Stimulated activated CD8-positive, alpha-beta memory T cell treated with anti-CD3 and anti-CD28 coated beads, Interleukin-7, amount 100 ng/mL, for 48 hours (primary cell): Measurements from ENCODE around the gene RNF113B.

ENCODE experiments used
- DNase-seq, 2 donors: peaks; one replicate each; pipeline ENCODE4 v3.0.0-alpha.2; 2020; ENCODE audit warnings: low read depth in 1 of 2; ENCODE audit errors: extremely low read depth in 1 of 2

The RNF113B gene

DNA sequence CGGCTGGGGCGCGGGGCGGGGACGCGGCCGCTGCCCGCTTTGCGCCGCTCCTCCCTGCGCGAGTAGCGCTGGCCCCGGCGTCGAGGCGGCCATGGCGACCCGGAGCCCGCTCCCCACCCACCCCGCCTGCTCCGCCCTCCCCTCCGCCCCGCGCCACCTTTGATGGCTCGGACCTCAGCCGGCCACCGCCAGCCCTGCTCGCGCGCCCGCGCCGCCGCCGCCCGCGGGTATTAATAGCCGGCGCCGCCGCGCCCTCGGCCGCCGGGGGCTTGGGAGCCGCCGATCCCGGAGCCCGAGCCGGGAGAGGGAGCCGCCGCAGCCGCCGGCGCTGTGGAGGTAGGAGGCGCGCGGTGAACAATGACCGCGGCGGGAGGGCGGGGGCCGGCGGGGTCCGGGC, 33.9 kb downstream of the RNF113B start:
- DNase-seq, result no peak

DNA sequence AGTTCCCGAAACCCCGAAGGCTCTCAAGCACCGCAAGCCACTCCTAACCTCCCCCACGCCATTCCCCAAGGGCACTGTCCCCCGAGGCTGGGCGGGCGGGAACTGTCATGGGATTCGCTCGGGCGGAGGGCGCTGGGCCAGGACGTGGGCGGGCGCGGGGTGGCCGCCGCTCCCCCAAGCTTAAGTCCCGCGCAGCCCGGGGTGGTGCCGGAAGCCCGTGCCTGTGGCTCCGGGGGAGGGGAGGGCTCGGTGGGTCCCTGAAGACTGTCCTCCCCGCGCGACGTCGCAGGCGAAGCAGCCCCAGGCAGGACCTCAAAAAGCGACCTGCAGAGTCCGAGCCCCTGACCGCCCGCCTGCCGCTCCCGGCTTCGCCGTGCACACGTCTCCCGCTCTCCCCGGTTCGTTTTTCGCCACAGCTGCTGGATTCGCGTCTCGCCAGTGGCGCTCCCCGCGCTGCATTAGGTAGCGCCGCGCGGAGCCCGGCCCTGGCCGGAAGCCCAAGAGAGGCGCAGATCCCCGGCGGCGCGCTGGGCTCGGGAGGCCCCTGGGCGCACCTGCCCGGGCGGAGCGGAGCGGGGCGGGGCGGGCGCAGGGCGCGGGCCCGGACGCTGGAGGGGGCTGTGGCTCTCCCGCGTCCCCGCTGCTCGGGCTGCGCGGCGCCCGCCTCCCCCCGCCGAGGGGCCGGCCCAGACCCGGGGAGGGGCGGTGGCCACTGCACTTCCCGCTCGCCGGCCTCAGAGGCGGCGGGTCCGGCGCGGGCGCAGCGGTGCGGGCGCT, 34.5 kb downstream of the RNF113B start, which contains the start of gene FARP1:
FARP1 (plus strand) TSS at position 715 of the 777 bp plus-strand sequence. CDS start 70,149 bp downstream, outside the sequence.
- DNase-seq, result no peak

DNA sequence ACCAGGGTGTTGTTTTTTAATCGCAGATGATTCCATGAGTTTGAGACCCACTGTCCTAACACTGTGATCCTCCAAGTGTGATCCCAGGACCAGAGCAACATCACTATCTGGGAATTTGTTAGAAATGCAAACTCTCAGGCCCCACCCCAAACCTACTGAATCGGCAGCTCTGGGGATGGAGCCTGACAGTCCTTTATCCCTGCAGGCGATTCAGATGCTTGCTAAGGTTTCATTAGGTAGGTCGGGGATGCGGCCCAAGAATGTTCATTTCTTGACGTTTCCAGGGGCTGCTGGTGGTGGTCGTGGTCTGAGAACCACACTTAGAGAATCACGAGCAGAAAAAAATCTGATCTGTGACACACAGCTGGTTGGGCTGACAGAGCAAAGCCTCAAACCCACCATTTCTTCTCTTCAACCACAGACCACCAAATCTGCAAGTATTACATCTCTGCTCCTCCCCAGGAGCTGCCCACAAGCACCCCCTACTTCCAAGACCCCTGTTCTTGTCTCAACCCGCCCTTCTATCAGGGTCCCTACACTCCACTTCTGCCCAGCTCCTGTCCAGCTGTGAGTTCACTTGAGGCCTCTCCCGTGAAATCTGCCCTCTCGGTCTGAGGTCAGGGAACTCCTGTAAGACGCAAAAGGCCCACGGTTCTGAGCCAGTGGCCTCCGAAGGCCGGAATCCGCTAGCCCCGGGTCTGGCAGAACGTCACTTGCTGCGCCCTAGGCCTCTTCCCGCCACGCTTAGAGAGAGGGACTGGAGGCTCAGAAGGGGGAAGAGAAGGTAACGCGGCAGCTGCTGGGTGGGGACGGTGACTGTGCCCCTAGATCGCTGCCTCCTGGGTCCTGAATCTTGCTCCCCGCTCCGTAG, 35.3 kb downstream of the RNF113B start:
- DNase-seq, result no peak

DNA sequence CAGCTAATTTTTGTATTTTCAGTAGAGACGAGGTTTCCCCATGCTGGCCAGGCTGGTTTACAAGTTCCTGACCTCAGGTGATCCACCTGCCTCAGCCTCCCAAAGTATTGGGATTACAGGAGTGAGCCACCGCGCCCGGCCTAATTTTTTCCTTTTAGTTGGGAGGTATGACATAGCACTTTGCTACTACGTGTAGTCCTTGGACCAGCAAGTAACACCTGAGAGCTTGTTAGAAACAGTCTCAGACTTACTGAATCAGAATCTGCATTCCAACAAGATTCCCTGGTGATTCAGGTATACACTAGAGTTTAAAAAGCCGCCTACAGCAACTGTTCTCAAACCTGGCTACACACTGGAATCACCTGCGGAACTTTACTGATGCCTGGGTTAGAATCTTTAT, 36.0 kb downstream of the RNF113B start:
- DNase-seq, result no peak

DNA sequence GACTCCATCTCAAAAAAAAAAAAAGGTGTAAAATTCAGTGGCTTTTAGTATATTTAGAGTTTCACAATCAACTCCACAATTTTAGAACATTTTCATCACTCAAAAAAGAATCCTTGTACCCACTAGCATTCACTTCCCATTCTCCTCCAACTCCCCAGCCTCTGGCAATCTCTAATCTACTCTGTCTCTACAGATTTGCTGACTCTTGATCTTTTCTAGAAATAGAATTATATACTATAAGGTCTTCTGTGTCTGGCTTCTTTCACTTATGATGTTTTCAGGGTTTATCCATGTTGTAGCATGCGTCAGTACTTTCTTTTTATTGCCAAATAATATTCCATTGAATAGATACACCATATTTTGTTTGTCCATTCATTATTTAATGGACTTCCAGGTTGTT, 42.2 kb downstream of the RNF113B start:
- no peak for DNase-seq

DNA sequence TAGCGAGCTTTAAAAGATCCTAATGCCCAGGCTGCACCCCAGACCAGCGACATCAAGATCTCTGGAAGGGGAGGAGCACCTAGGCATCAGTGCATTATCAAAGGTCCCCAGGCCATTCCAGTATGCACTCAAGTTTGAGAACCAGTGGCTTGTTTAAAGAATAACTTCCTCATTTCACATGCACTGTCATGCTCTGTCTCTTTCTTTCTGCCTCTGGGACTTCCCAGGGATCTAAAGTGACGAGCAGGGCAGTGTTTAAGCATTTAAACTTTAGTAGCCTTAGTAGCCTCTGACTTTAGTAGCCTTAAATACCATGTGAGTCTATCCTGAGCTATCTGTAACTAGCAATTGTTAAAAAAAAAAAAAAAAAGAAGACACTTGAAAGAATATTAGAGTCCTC, 43.1 kb downstream of the RNF113B start:
- DNase-seq, result no peak

DNA sequence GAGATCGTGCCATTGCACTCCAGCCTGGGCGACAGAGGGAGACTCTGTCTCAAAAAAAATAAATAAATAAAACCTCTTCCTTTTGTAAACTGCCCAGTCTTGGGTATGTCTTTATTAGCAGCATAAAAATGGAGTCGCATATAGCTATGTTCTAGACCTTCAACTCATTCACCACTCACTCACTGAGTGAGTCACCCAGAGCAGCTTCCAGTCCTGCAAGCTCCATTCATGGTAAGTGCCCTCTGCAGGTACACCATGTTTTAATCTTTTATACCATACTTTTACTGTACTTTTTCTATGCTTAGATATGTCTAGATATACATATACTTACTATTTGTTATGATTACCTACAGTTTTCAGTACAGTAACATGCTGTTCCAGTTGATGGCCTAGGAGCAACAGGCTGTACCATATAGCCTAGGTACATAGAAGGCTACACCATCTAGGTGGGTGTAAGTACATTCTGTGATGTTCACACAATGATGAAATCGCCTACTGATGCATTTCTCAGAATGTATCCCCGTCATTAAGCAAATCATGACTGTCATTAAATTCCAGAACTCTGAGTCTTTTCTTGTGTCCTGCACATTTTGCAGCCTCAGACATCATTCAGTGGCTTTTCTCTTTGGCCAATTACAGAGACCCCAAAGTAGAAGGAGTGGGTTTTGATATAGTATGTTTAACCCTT, 47.9 kb downstream of the RNF113B start:
- DNase-seq, result no peak
